GM12872 (cell line): Measurements from ENCODE around the gene PWP1.

Experiments used
- CTCF ChIP-seq: IDR thresholded peaks from 3 replicates; pipeline ENCODE4 v1.5.1; 2011; ENCODE audit warnings: low read depth, mild to moderate bottlenecking, low read length, moderate library complexity; ENCODE audit not compliant: insufficient read depth

The PWP1 gene

GRCh38 chr12:107651571-107652449 is 33.8 kb upstream of the PWP1 start:
- TF ChIP-seq CTCF: no peak

DNA sequence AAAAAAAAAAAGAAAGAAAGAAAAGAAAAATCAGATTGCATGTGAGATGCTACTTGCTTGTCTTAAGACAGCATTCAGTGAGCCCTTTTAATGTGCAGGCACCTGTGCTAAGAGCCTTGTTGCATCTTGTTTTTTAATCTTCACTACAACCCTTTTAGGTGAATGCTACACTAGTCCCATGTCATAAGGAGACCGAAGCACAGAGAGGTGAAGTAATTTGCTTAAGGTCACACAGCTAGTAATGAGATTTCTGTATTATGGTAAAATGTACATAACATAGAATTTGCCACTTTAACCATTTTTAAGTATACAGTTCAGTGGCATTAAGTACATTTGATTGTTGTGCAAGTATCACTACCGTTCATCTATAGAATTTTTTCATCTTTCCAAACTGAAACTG is 32.1 kb upstream of the PWP1 start:
- TF ChIP-seq CTCF: no peak

- TF ChIP-seq CTCF: no peak
These were observed 30.7 kb upstream of the PWP1 start for GRCh38 chr12:107654873-107655272.

DNA sequence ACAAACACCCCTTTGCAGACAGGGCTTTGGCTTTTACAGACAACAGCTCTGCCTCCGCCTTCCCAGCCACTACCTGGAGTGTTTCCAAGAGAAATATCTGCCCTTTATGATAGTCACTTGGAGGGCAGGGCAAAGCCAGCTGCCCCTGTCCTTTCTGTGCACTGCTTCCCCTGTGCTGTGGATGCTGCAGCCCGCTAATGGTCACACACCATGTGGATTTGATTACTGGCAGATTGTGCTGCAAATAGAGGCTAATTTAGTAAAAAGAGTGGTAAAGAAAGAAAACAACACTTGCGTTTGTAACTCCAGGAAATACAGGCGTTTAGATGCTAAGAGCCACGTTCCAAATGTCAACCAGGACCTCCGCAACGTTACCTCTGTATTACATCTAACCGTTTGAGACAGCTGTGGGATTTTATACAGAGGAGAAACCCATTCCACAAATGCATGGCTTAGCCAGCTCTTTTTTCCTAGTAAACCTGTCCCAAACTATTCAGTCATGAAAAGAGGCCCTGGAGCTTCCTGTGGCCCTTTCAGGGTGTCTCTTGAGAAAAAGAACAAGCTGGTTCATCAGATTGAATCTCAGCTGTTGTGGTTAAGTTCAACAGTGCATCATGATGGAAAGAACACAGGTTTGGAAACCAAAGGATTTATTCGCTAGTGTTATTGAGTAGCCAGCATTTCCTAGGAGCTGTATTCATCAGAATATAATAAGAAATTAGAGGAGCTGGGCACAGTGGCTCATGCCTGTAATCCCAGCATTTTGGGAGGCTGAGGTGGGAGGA is 30.1 kb upstream of the PWP1 start:
- no peak for TF ChIP-seq CTCF

DNA sequence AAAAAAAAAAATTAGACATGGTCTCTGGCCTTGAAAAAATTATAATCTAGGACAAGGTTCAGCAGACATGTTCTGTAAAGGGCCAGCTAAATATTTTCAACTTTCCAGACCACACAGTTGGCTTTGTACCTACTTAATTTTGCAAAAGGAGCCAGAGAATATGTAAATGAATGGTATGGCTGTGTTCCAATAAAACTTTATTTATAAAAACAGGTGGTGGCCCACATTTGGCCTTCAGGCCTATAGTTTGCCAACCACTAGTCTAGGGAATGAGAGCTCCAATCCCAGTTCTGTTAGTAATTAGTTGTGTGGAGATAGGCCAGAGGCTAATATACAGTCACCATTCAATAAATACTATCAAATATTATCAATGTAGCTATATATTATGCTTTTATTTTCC is 29.3 kb upstream of the PWP1 start:
- TF ChIP-seq CTCF: no peak

DNA sequence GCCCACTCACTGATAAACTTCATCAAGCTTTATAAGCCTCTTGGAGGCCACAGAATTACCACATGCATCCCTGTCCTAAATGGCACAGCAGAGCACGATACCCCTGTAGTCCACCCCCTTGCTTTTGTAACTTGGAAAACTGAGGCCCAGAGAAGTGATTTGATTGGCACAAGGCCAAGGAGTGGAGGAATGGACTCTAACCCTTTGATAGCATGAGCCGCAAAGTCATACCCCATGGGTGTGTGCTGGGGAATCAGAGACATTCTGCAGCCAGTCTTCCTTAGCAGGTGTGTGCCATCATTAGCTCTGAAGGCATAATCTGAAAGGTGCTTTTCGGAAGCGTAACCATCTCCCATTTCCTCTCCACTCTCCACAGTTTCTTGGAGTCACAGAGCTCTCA is 28.5 kb upstream of the PWP1 start:
- no peak for TF ChIP-seq CTCF

DNA sequence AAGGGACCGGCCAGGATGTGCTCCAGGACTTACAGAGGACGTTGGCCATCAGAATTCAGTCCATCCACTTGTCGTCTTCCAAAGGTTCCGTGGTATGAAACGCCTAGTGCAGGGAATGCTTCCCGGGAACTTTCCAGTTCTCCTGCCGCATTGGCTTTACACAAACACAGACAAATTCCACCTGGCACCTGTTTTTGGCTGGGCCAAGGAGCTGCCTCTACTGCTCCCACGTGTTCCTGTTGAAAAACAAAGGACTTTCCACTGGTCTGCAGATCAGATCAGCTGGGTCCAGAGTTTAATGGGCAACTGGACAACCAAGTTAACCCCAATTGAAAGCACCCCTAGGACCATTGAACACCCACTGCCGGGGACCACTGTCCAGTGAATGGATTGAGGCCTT is 28.0 kb upstream of the PWP1 start:
- TF ChIP-seq CTCF: no peak
